Stomach (tissue), 9 donors: ENCODE data around the gene ZBTB37. TPM values are rescaled to one million over a fixed set of nuclear protein-coding genes. Genes with fewer than 3 reads are reported as not detected.
A peak's percentile ranks its signal among the peaks of the same experiment; 100 is the strongest.

Experiments used
- DNase-seq, 2 donors: peaks; one replicate each; pipeline versions ENCODE4 v3.0.0 to v3.0.0-alpha.2; 2013 to 2019
- H3K27ac ChIP-seq, 5 donors: fragments of 200-600 bp in 4 of 5; sonication (generic) in 4 of 5; one replicate each; pipeline ENCODE4 v1.5.1; 2013 to 2019; ENCODE audit warnings: mild to moderate bottlenecking in 1 of 5, moderate library complexity in 1 of 5
- H3K27me3 ChIP-seq, 3 donors: fragments of 200-600 bp; sonication (generic); one replicate each; pipeline ENCODE4 v1.5.1; 2017 to 2019; ENCODE audit warnings: mixed run types in 1 of 3
- H3K36me3 ChIP-seq, 4 donors: fragments of 200-600 bp; sonication (generic); 1 replicate in 3 of 4; 2 replicates in 1 of 4; pipeline ENCODE4 v1.5.1; 2016 to 2019
- H3K4me1 ChIP-seq, 4 donors: fragments of 200-600 bp; sonication (generic); one replicate each; pipeline ENCODE4 v1.5.1; 2016 to 2019
- H3K4me3 ChIP-seq, 4 donors: fragments of 200-600 bp; sonication (generic) in 3 of 4; one replicate each; pipeline ENCODE4 v1.5.1; 2016 to 2019; ENCODE audit warnings: mild to moderate bottlenecking in 1 of 4
- H3K9me3 ChIP-seq, 4 donors: fragments of 200-600 bp; sonication (generic); one replicate each; pipeline ENCODE4 v1.5.1; 2016 to 2019
- CTCF ChIP-seq, 7 experiments: fragments of 450-650 bp in 4 of 7; fragments of 200-600 bp in 3 of 7; sonication (generic) in 3 of 7; IDR thresholded peaks; one replicate each; pipeline ENCODE4 v1.5.1; 2016 to 2019; ENCODE audit warnings: antibody characterized with exemption in 7 of 7, control low read depth in 2 of 7, mild to moderate bottlenecking in 1 of 7
- EP300 ChIP-seq: sonication (generic); formaldehyde crosslinking; IDR thresholded peaks from one replicate; pipeline ENCODE4 v1.6.1; 2017; ENCODE audit warnings: antibody characterized with exemption
- POLR2A ChIP-seq, 4 donors: fragments of 450-650 bp; IDR thresholded peaks; one replicate each; pipeline ENCODE4 v1.6.1; 2016; ENCODE audit warnings: antibody characterized with exemption in 4 of 4, control low read depth in 2 of 4, mild to moderate bottlenecking in 1 of 4, moderate library complexity in 1 of 4
- POLR2AphosphoS5 ChIP-seq, 3 donors: sonication (generic); formaldehyde crosslinking; IDR thresholded peaks; one replicate each; pipeline ENCODE4 v1.6.1; 2016; ENCODE audit warnings: antibody characterized with exemption in 3 of 3
- WGBS, 5 donors: extraction: QIAGEN DNeasy Blood & Tissue Kit in 3 of 5; methylation state at CpG; one replicate each; pipeline versions ENCODE4 v1.1.5 to v1.1.7; 2013 to 2018; 5-methylcytosine and 5-hydroxymethylcytosine counted together
- intact Hi-C: fragments of 100-400 bp; cut with DNase I; formaldehyde crosslinking; loops from one replicate; pipeline ENCODE4 v1.15.1; 2023; ENCODE audit warnings: low total_unique reads
- polyA plus RNA-seq, 3 donors: library from polyadenylated mRNA; stranded (reverse); fragments of 200-250 nt; gene quantifications; one replicate each; pipeline ENCODE4 v1.2.3, GENCODE V29; 2013
- total RNA-seq, 5 donors: library from RNA; depleted of rRNA; stranded (reverse); fragments of >200 nt; gene quantifications; one replicate each; pipeline versions ENCODE4 v1.1.0 to v1.2.3, GENCODE V29; 2014 to 2016
- donor health status: healthy with polysubstance abuse.
- donor health status: Bipolar disorder and iron deficiency.
- donor health status: healthy.

The ZBTB37 gene
- total and polyA plus RNA-seq, 8 donors = 0.29 to 62.9 (median 5.6) TPM

- Histone ChIP-seq H3K27ac (peak within 1 kb of the TSS; percentile 89 to 98 (median 95)), H3K4me1 (peaks cover 9 to 60% (median 35%) of the 10 kb centered on the region in 4 donors), H3K36me3 (peaks cover 0 to 3% (median 1%) of the 10 kb centered on the region in 4 donors), H3K4me3 (peak within 1 kb of the TSS; percentile 63 to 91 (median 74)), H3K27me3 (no peaks in the 10 kb centered on the region), H3K9me3 (no peaks in the 10 kb centered on the region)
- peak in 2 of 7 experiments; percentile 7 for TF ChIP-seq CTCF (IDR thresholded peaks at IDR 0.05)
- TF ChIP-seq EP300 = no peak
- TF ChIP-seq POLR2AphosphoS5 (IDR thresholded peaks at IDR 0.05) = peak; percentile 67 to 95 (median 73)
- peak in 1 of 4 donors; percentile 40 for TF ChIP-seq POLR2A (IDR thresholded peaks at IDR 0.05)
- 0% methylated on average over 47 to 55 of the region's 55 CpGs for WGBS, 5 donors
- peak; percentile 98 to 99 for DNase-seq
- intact Hi-C loops = loop anchor here (10.0 kb wide), 1 partner anchor 400 kb away; no protein-coding TSS in a partner anchor
These were observed 43.7 kb upstream of the ZBTB37 start, which contains the start of the genes CENPL and DARS2 for GRCh38 chr1:173824315-173825081. TSS of gene CENPL (minus strand) at chr1:173824883. CDS start at chr1:173811299, 13,584 bp downstream. TSS of gene DARS2 (plus strand) at chr1:173824673. CDS start at chr1:173825230, 557 bp downstream.

GRCh38 chr1:173827611-173828010 is 40.6 kb upstream of the ZBTB37 start:
- no peaks in the 10 kb centered on the region for H3K9me3 ChIP-seq
- WGBS, 5 donors = 83 to 95% (median 93%) methylated on average over 2 of the region's 2 CpGs
- no peak overlapping the region for H3K27ac ChIP-seq
- no peaks in the 10 kb centered on the region for H3K27me3 ChIP-seq
- peaks cover 10 to 31% (median 26%) of the 10 kb centered on the region in 4 donors for H3K36me3 ChIP-seq
- no peak overlapping the region for H3K4me3 ChIP-seq
- DNase-seq = no peak
- intact Hi-C loops = loop anchor here (10.0 kb wide), 1 partner anchor 403 kb away; no protein-coding TSS in a partner anchor
- peaks cover 9 to 47% (median 33%) of the 10 kb centered on the region in 4 donors for H3K4me1 ChIP-seq
- TF ChIP-seq CTCF (IDR thresholded peaks at IDR 0.05) (no peak), EP300 (no peak), POLR2AphosphoS5 (IDR thresholded peaks at IDR 0.05) (no peak), POLR2A (IDR thresholded peaks at IDR 0.05) (no peak)

GRCh38 chr1:173832748-173833147 is 35.4 kb upstream of the ZBTB37 start:
- Histone ChIP-seq H3K4me1 (peaks cover 0 to 7% (median 2%) of the 10 kb centered on the region in 4 donors), H3K36me3 (peaks cover 27 to 83% (median 76%) of the 10 kb centered on the region in 4 donors), H3K27ac (no peak overlapping the region), H3K9me3 (no peaks in the 10 kb centered on the region), H3K27me3 (no peaks in the 10 kb centered on the region), H3K4me3 (no peak overlapping the region)
- TF ChIP-seq POLR2AphosphoS5 (IDR thresholded peaks at IDR 0.05) = no peak
- TF ChIP-seq EP300 = no peak
- no peak for TF ChIP-seq POLR2A (IDR thresholded peaks at IDR 0.05)
- no peak for TF ChIP-seq CTCF (IDR thresholded peaks at IDR 0.05)
- intact Hi-C loops = no loop called here
- no peak for DNase-seq
- WGBS, 5 donors = 78 to 100% (median 96%) methylated on average over 1 of the region's 1 CpG

GRCh38 chr1:173852105-173852504 is 16.1 kb upstream of the ZBTB37 start:
- Histone ChIP-seq H3K27me3 (no peaks in the 10 kb centered on the region), H3K9me3 (no peaks in the 10 kb centered on the region), H3K4me3 (no peak overlapping the region), H3K4me1 (peaks cover 0 to 9% (median 6%) of the 10 kb centered on the region in 4 donors), H3K36me3 (peaks cover 0 to 79% (median 77%) of the 10 kb centered on the region in 4 donors), H3K27ac (no peak overlapping the region)
- intact Hi-C loops = no loop called here
- DNase-seq = no peak
- WGBS, 5 donors = 71 to 87% (median 81%) methylated on average over 4 of the region's 4 CpGs
- TF ChIP-seq POLR2AphosphoS5 (IDR thresholded peaks at IDR 0.05) (no peak), POLR2A (IDR thresholded peaks at IDR 0.05) (no peak), CTCF (IDR thresholded peaks at IDR 0.05) (no peak), EP300 (no peak)
